Upper lobe of left lung (tissue), 4 donors: ENCODE results near the gene SSBP3.

Source experiments
- CTCF ChIP-seq, 6 experiments: fragments of 450-650 bp in 4 of 6; fragments of 200-600 bp in 2 of 6; sonication (generic) in 2 of 6; IDR thresholded peaks; one replicate each; pipeline ENCODE4 v1.5.1; 2016 to 2019; ENCODE audit warnings: antibody characterized with exemption in 6 of 6
- POLR2A ChIP-seq, 4 donors: fragments of 450-650 bp; IDR thresholded peaks; one replicate each; pipeline ENCODE4 v1.5.1; 2016 to 2017; ENCODE audit warnings: antibody characterized with exemption in 4 of 4, mild to moderate bottlenecking in 2 of 4

DNA sequence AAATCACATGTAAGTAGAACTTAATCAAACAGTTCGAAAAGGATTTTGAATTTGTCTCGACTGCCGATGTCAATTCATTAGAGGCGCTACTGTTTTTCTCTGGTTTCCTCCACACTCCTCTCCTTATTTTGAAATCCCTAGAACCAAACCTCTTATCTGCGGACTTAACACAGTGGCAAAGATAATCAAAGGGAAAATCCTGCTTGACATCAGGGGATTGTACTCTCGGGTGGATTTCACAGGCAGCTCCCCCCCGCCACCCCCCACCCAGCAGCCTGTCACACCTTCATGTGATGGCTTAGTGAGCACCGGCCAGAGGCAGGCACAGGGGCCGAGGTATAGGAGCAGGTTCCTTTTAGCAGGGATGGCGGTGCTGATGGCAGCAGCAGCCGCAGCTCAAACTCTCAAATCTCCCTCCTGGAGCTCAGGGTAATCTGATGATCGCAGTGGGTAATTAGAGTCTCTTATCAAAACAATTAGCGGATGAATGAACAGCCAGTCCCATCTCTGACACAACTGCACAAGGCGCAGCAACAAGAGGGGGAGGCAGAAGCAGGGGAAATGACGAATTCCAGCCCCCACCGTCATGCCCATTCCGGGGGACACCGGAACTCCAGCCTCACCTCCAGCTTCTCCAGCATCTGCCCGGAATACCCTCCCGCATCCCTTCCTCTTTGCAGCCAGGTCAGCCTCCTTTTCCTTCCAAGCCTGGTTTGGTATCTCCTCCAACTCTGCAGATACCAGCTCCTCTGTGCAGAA lies 80.3 kb downstream of the SSBP3 start:
- TF ChIP-seq CTCF (IDR thresholded peaks at IDR 0.05) = no peak
- no peak for TF ChIP-seq POLR2A (IDR thresholded peaks at IDR 0.05)
